GM21423 (cell line): ENCODE measurements around the gene COL4A1.

Experiments used
- ATAC-seq: cut with Tn5 transposase; IDR thresholded peaks from one replicate; pipeline ENCODE4 v1.9.1; 2021; ENCODE audit warnings: mild to moderate bottlenecking, moderate library complexity; ENCODE audit not compliant: unreplicated experiment

COL4A1 gene

DNA sequence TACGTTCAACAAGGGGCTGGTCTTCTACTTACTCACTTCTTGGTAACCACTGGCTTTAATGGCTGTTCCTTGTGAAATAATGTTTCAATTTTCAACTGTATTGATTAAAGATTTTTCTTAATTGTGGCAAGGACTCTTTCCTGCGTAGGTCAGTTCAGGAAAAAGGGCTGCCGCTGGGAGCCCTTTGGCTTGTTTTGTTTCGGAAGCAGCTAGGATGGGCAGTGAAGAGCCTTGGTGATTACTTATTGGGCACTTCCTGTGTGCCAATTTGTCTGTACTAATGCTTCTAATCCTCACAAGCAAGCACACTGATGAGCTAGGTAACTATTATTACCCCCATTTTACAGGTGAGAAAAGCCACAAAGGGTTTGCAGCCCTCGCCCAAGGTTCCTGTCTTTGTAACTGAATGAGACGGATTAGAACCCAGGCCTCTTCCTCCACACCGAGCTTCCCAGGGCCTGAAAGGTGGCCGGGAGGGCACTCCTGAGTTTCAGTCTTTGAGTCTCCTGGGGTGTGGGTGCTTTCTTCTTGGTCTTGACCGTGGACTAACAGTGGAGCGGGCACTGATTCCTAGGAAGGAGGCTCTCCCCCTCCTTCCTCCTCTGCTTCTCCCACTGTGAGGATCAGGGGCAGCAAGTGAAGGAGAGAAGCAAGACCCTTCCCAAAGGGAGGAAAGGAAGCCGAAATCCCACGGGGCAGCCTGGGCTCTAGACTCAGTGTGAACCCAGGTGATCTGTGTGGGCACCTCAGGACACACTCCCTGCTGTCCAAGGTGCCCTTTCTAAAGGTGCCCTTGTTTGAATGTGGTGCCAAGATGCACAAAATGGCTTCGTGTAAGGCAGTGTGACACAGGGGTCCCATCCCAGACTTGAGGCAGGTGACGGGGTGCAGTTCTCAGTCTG is 3.8 kb upstream of the COL4A1 start:
- no peak for ATAC-seq

DNA sequence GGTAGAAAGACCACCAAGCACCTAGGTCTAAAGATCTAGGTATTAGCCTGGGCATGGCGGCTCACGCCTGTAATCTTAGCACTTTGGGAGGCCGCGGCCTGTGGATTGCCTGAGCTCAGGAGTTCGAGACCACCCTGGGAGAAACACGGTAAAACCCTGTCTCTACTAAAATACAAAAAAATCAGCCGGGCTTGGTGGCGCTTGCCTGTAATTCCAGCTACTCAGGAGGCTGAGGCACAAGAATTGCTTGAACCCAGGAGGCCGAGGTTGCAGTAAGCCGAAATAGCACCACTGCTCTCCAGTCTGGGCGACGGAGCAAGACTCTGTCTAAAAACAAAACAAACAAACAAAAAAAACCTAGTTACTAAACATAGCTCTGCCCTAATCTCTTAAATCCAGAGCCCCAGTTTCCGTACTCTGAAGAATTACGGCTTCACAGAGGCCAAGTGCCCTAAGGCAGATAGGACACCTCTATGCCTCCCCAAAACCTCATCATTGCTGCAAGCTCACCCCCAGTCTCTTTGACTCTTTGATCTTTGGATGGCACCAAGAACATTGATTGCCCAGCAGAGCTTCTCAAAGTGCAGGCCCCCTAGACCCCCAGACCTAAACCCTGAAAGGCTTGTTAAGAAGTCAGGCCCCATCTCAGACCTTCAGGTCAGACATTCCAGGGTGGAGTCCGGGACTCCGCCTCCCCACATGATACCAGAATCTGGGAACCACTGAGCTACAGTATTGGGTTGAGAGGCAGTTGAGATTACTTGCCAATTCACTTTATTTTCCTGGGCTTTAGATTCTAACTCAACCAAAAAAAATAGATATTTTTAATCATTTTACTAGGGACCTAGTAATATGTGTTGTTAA is 2.9 kb upstream of the COL4A1 start:
- ATAC-seq: no peak

DNA sequence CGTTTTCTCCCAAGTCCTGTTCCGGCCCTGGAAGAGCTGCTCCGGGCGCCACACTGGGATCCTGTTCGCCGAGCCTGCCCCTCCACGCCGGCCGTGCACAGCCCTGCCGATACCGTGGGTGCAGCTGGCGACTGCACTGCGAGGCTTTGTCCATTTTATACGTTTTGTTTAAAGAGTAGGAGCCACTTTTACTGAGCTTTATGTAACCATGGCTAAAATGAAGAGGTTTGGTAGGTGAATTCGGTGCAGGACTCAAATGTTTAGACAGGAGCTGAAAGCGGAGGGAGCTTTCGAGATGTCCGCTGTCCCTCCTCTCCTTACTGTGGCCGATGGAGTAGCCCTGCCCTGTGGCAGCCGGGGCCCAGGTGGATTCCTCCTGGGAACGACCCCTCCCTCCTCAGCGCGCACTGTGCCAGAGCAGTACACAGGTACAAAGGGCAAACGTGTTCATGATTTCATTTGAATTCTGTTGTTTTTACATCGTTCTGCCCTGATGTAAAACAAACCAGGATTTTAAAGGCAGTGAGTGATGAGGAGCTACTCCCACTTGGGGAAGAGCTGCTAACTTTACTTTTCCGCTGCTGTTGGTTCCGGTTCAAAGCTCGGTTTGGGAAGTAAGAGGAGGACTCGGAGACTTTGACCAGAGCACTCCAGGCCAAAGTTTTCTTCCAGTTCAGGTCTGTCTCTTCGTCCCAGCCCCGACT is 1.9 kb upstream of the COL4A1 start:
- ATAC-seq: no peak

DNA sequence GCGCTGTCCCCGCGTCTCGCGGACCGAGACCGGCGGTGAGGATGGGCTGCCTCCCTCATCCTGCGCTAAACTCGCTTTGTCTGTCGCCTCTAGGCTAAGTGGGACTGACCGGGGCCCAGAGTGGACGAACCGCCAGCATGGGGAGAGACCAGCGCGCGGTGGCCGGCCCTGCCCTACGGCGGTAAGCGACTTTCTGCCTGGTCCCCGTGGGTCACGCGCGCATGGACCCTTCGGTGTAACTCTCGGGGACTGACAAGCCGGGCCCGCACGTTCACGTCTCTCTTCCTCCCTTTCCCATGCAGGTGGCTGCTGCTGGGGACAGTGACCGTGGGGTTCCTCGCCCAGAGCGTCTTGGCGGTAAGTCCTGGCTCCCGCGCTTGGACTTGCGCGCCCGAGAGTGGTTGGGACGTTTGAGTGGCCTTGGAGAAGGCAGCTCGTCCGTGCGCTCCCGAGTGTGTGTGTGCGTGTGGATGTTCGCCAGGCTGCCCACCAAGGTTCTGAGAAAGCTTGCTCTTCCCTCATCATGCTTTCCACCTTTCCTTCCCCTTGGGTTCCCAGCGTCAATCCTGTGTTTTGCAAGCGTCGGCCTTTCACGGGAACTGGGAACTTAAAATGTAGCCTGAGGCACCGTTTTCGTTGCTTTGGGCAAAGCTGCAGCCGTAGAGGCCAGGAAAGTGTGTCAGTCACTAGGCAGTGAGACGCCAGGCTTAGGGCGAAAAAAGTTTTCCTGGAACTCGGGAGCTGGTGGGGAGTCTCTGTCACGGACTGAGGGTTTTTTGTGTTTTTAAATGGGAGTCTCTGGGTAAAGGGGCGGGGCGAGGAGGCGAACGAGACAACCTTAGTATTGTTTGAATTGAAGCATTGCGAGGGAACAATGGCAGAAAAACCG is 1.1 kb upstream of the COL4A1 start:
- no peak for ATAC-seq

DNA sequence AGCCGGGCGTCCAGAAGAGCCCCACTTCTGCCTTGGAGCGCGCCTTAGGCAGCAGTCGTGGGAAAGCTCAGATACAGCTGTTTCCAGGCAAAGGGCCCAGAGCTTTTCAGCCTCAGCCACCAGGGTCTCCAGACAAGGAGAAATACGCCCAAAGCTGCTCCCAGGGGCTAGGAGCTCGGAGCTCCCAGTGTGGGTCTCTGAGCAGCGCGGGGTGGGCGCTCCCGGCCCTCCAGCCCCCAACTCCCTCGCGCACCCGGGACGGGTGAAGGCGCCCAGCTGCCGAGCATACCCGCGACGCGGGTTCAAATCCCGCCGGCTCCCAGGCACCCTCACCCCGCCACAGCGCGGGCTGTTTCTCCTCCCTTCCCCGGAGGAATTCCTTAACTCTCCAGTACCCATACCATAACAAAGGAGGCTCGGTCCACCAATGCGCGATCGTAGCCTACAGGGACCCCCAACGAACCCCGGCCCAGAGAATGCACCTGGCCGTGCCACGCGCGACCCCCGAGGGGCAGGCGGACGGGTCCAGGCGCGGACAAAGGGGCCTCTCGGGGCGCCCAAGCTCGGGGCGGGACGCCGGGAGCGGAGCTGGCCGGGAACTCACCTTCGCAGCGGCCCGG is 507 bp downstream of the COL4A1 start:
- no peak for ATAC-seq

DNA sequence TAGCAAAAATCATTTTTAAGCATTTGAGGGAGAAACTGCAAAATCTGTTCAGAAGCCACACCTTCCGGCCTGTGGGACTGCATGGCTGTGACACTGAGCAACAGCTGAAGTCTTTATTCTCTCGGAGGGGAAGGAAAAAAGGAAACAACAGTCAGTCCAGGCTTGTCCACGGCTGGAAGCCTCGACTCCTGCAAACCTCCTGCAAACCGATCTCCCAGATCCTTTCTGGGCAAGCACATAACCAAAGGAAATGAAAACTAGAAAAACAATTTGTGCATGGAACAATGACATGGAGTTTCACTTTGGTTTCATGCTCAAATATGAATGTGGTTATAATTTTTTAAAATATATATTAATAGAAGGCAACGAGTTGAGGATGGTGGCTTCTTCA is 1.0 kb downstream of the COL4A1 start:
- ATAC-seq: no peak

DNA sequence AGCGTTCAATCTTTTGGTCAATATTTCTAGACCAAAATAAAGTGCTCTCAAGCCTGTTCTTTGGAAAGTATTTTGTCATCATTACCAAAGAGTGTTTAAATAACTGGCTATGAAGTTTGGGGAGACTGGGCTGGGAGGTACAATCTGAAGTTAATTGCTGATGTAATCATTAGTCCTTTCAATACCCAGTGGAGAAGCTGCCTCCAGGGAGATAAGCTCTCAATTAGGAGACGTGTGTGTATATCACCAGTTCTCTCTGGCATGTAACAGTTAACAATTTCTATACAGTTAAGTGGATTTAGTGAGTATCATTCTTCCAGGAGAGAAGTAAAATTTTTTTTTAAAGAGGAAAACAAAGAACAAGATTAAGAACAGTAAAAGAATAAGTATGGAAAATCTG is 1.4 kb downstream of the COL4A1 start:
- ATAC-seq: no peak

DNA sequence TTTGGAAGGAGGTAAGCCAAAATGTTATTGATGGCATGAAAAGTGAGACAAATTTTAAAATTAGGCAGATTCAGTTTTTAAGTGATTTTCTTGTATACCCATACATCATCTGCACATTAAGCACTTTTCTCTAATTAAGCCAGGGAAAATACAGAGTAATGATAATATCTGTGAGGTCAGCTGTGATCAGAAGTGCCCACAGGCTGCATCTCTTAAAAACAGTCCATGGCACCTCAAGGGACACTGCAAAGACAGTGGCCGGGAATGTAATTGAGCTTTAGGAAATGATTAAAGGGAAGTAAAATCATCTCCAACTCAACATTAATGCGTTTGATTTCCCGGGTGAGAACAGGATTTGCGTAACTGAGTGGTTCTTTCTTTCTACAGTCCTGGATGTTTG is 2.0 kb downstream of the COL4A1 start:
- ATAC-seq: no peak

DNA sequence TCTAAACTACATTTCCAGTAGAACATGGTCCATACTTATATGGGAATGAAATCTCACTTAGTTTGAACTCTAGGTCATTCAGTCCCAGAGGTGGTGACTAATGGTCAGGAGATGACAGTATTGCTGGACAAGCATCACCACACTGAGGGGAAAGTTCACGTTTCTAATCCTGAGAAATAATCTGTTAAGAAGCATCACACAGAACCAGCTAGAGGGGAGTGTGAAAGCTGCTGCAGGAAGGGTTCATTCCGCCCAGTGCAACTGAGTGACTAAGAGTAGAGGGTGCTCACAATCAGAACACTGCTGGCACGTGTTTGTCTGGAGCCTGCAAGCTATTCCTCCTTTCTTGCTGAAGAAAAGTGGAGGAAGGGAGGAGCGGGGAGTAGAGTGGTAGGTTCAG is 2.7 kb downstream of the COL4A1 start:
- ATAC-seq: no peak

DNA sequence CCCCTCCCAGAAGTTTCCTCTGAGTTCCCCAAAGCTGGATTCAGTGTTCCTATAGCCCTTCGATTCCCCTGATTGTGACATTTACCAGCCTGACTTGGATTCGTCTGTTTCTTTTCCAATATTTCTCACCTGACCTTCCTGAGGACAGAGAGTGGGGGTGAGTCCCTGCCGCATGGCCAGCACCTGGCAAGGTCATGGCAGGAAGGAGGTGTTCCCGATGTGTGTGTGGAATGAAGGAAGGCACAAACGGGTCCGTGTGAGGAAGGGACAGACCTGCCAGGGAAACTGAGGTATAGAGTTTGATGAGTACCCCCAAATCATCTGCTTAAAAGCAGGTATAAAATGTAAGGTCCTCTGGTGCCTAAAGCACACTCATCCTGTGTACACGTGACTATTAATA is 3.3 kb downstream of the COL4A1 start:
- ATAC-seq: no peak

DNA sequence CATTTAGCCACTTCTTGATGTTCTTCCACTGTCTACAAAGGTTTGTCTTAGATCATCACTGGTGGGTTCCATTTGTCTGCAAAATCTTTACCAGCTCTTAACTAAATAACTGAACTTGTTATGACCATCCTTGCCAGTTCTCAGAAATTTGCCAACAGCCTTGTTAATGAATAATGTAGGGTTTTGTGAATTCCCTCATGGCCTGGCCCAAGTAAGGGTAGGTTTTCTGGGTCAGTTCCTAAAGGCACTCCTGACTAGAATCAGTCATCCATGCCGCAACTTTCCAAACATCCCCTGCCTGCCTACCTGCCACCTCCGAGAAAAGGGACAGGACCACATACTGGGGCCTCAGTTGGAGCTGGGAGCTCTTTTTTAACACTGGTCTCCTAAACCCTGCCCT is 4.0 kb downstream of the COL4A1 start:
- no peak for ATAC-seq

DNA sequence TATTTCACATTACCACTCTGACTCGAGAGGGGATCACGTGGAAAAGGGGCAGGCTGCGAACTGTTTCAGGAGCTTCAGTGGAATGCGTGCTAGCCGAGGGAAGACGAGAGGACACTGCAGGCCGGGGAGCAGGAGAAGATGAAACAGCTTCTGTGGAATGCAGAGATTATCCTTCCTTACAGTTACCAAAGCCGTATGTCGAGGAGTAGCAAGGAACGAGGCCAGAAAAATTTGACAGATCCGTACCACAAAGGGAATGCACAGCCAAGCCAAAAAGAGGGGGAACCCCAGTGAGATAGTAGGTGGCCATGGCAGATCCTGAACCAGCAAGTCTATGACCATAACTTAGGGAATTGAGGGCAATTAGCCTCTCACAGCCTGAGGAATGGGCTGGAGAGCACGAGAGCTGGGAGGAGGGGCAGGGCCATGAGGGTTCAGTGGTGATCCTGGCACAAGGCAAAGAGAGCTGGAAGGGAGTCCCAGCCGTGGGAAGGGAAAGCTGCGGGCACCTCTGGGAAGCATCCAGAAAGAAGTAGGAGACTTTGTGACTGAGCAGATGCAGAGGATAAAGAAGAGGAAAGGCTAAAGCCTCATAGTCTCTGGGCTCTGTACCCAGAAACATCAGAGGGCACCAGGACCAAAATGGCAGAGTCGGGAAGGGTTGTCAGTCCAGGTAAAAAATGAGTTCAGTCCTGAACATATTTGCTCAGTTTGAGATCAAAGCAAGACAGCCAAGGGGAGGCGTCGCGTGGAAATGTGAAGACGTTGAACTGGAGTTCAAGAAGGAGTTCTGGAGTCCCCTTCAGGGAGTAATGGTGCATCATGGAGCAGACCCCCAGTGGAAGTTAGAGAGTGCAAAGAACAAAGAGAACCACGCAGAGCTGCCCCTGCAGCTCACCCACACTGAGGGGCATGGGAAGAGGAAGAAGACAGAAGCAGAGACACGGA is 5.1 kb downstream of the COL4A1 start:
- ATAC-seq: no peak

DNA sequence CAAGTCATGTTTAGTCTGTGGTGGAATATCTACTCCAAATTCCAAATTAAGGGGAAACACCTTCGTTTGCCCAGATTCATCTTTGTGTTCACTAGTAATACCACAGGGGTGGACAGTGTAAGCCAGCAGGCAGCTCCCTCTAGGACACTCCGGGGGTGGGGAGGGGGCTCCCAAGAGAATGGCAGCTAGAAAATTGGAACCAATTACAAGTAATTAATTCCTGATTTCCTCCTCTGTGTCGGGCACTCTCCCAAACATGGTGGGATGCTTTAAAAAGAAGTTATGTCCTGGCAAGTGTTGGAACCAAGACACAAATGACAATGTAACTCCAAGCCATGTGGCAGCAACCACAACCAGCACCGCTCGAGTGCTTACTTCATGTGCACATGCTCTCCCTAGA is 5.9 kb downstream of the COL4A1 start:
- no peak for ATAC-seq

DNA sequence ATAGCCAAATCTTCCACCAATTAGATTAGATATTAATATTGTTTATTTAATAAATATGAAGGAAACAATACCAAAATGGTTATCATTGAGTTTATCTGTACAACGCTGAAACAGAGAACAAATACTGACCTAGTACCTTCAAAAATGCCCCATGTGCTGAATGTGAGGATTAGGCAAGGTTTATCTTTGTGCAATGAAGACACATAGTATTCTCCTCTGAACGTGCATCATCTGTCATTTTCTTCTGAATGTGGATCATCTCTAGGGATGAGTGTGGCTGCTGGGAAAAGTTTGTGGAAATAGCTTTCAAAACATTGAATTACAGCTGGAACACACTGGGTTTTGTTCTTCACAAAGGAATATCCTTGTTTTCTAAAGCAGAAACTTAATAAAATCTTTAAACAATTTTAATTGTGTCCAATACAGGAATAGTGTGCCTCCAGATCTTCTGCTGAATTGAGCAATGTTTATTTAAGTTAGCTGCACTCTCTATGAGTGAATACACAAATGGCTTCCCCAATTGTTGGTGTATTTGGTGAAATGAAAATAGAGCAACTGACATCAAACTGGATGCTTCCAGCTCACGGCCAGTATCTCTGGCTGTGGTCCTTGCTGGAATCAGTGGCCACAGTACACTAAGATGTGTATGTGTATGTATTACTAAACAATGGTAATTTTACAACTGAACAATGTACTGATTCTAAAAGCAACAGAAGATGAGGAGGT is 6.7 kb downstream of the COL4A1 start:
- no peak for ATAC-seq

DNA sequence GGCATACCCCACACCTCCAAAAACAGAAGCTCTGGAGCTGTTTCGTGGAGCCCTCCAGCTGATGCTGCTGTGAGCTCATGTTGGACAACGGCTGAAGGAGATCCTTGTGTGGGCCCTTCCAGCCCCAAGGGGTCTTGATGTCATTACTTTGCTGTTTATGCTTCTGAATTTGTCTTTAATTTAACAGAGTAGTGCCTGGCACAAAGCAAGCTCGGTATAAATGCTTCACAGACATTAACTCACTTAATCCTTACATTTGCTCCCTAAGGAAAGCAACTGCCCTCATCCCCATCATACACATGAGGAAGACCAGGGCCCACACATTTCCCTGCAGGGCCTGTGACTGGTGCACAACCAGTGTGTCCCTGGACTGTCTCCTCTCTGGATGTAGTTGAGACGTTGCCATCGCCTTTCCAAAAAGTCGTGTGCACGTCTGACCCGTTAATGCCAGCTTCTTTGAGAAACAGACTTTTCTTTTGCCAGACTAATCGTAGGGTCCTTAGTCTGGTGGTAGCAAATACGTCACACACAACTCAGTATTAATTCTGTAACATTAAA is 7.6 kb downstream of the COL4A1 start:
- ATAC-seq: no peak

DNA sequence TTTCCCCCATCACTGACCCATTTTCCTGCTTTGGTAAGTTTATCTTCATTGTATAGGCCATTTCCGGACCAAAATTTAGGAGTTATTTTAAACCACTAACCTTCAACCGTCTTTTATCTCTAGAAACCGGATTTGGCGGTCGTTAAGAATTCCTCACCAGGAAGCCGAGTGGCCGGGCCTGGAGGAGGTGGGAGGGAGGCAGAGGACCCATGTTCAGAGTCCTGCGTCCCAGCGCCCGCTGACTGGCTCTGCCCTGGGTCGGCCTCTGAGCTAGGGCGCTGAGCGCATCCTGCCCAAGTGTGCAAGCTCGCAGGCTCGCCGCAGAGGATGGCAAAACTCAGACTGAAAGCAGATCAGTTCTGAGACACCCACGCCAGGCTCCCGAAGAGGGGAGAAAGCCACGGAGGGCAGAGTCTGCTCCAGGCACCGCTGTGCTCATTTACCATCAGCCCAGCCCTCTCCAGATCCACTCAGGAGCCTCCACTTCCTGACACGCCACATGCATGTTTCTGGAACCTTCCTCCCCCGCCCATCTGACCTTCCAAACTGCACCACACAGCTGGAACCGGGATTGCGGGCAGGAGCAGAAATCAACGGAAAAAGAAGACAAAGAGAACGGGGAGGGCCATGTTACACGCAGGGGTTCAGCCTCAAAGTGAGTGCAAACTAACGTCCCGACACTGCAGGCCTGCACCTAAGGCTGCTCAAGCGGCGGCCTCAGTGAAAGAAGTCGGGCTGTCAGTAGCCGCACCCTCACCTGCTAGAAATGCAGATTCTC is 8.3 kb downstream of the COL4A1 start:
- no peak for ATAC-seq
